LNCAP (cell line): ENCODE data around the gene CMSS1.

Experiments
- CTCF ChIP-seq: fragments of 450-650 bp; IDR thresholded peaks from 2 replicates; pipeline ENCODE4 v1.5.1; 2017; ENCODE audit warnings: mild to moderate bottlenecking

CMSS1 gene

GRCh38 chr3:100150473-100150872 is 332.8 kb downstream of the CMSS1 start:
- TF ChIP-seq CTCF = no peak

- no peak for TF ChIP-seq CTCF
Observed at GRCh38 chr3:100151024-100151707, 333.5 kb downstream of the CMSS1 start.

- no peak for TF ChIP-seq CTCF
Observed at GRCh38 chr3:100154171-100154570, 336.5 kb downstream of the CMSS1 start.

GRCh38 chr3:100155128-100155527 is 337.5 kb downstream of the CMSS1 start:
- TF ChIP-seq CTCF = no peak

- TF ChIP-seq CTCF = no peak
Observed at GRCh38 chr3:100155590-100155989, 337.9 kb downstream of the CMSS1 start.

GRCh38 chr3:100157685-100158084 is 340.0 kb downstream of the CMSS1 start:
- TF ChIP-seq CTCF = no peak

- no peak for TF ChIP-seq CTCF
Observed at GRCh38 chr3:100158918-100159330, 341.3 kb downstream of the CMSS1 start.
